Esophagus muscularis mucosa (tissue), 4 donors: ENCODE data around the gene TPD52L2. TPM values are rescaled to one million over a fixed set of nuclear protein-coding genes. Genes with fewer than 3 reads are reported as not detected.

ENCODE experiments used
- DNase-seq: peaks from one replicate; pipeline ENCODE4 v3.0.0-alpha.2; 2017; ENCODE audit errors: extremely low spot score
- H3K27ac ChIP-seq, 4 donors: fragments of 200-600 bp; sonication (generic); replicated peaks in 1 of 4; 1 replicate in 3 of 4; 2 replicates in 1 of 4; pipeline ENCODE4 v1.5.1; 2016 to 2019; ENCODE audit warnings: mild to moderate bottlenecking in 1 of 4
- H3K27me3 ChIP-seq, 4 donors: fragments of 200-600 bp; sonication (generic); one replicate each; pipeline versions ENCODE4 v1.5.1 to v1.6.0; 2016 to 2019
- H3K36me3 ChIP-seq, 4 donors: fragments of 200-600 bp; sonication (generic); one replicate each; pipeline ENCODE4 v1.5.1; 2016 to 2019
- H3K4me1 ChIP-seq, 4 donors: fragments of 200-600 bp; sonication (generic); one replicate each; pipeline ENCODE4 v1.5.1; 2016 to 2019
- H3K4me3 ChIP-seq, 4 donors: fragments of 200-600 bp; sonication (generic); 1 replicate in 2 of 4; 2 replicates in 2 of 4; pipeline ENCODE4 v1.5.1; 2016 to 2019; ENCODE audit warnings: mild to moderate bottlenecking in 4 of 4, moderate library complexity in 1 of 4
- H3K9me3 ChIP-seq, 4 donors: fragments of 200-600 bp; sonication (generic); 1 replicate in 3 of 4; 2 replicates in 1 of 4; pipeline ENCODE4 v1.5.1; 2016 to 2019
- EP300 ChIP-seq: sonication (generic); formaldehyde crosslinking; IDR thresholded peaks from one replicate; pipeline ENCODE4 v1.6.1; 2017; ENCODE audit warnings: antibody characterized with exemption
- POLR2A ChIP-seq: fragments of 450-650 bp; IDR thresholded peaks from one replicate; pipeline ENCODE4 v1.6.1; 2017; ENCODE audit warnings: antibody characterized with exemption, moderate library complexity, mild to moderate bottlenecking, low read depth
- POLR2AphosphoS5 ChIP-seq, 2 donors: sonication (generic); formaldehyde crosslinking; IDR thresholded peaks; one replicate each; pipeline ENCODE4 v1.6.1; 2017; ENCODE audit warnings: antibody characterized with exemption in 2 of 2
- WGBS: methylation state at CpG from one replicate; pipeline ENCODE4 v1.1.5; 2018; 5-methylcytosine and 5-hydroxymethylcytosine counted together
- intact Hi-C: fragments of 100-400 bp; cut with DNase I; formaldehyde crosslinking; loops from one replicate; pipeline ENCODE4 v1.15.1; 2023
- total RNA-seq, 4 donors: library from RNA; depleted of rRNA; stranded (reverse); fragments of >200 nt; gene quantifications; one replicate each; pipeline versions ENCODE4 v1.1.0 to v1.2.1, GENCODE V29; 2016
- TF ChIP-seq, protein P1 (sequence below), 3 experiments: fragments of 200-600 bp in 2 of 3; fragments of 450-650 bp in 1 of 3; sonication (generic) in 2 of 3; IDR thresholded peaks; one replicate each; pipeline ENCODE4 v1.5.1; 2017 to 2019; ENCODE audit warnings: antibody characterized with exemption in 3 of 3, mild to moderate bottlenecking in 2 of 3, moderate library complexity in 1 of 3

The TPD52L2 gene
- total RNA-seq, 4 donors from 2014 or later = 110 to 162 (median 134) TPM

DNA sequence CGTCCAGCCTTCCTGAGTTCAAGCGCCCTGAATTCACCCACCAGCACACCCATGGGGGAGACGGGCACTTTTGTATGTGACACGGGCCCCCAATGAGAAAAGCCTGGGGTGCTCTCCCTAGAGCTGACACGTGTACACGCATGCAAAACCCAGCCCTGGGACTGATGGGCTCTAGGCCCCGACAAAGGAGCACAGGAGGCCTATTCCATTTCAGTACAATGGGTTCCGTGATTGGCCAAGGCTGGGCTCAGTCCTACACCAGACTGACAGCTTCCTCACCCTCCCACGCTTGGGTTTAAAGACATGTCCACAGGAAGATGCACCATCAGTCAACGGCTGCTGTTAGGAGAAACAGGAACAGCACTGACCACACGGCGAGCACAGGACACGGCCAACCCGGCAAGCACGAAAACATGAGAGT lies 42.8 kb upstream of the TPD52L2 start:
- intact Hi-C loops = no loop called here
- Histone ChIP-seq H3K36me3 (peaks cover 0 to 3% (median 0%) of the 10 kb centered on the region in 4 donors), H3K27me3 (peaks cover 0 to 11% (median 0%) of the 10 kb centered on the region in 4 donors), H3K4me1 (peaks cover 5 to 31% (median 11%) of the 10 kb centered on the region in 4 donors), H3K9me3 (no peaks in the 10 kb centered on the region), H3K27ac (no peak overlapping the region), H3K4me3 (no peak overlapping the region)
- no peak for DNase-seq
- TF ChIP-seq POLR2A (no peak), EP300 (no peak), POLR2AphosphoS5 (IDR thresholded peaks at IDR 0.05) (no peak)
- TF ChIP-seq, protein P1, sequence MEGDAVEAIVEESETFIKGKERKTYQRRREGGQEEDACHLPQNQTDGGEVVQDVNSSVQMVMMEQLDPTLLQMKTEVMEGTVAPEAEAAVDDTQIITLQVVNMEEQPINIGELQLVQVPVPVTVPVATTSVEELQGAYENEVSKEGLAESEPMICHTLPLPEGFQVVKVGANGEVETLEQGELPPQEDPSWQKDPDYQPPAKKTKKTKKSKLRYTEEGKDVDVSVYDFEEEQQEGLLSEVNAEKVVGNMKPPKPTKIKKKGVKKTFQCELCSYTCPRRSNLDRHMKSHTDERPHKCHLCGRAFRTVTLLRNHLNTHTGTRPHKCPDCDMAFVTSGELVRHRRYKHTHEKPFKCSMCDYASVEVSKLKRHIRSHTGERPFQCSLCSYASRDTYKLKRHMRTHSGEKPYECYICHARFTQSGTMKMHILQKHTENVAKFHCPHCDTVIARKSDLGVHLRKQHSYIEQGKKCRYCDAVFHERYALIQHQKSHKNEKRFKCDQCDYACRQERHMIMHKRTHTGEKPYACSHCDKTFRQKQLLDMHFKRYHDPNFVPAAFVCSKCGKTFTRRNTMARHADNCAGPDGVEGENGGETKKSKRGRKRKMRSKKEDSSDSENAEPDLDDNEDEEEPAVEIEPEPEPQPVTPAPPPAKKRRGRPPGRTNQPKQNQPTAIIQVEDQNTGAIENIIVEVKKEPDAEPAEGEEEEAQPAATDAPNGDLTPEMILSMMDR (IDR thresholded peaks at IDR 0.05) = no peak
- 77% methylated on average over 14 of the region's 15 CpGs for WGBS

DNA sequence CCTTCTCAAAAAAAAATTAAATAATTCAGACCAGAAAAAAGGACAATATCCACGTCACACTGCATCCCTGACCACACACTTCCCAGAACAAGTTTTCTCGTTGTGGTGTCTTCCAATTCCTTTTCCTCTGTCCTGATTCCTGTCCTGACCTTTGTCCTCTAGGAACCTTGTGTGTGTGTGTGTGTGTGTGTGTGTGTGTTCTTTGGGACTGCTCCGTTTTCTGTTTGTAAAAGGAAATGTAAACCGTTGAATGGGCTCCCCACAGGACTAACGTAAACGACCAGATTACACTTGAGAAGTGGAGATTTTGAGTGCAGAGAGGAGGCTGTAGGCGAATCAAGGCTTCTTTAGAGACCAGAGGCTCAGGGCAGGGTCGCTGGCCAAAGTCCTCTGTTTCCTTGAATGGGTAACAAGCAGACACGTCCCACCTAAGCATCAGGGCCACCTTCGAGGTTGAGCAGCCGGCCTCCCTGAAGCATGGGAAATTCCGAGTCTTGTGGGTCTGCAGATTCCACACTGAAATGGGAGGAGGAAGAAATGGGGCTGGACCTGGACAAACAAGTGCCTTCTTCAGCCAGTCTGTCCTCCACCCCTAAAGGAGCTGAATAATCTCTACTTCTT lies 41.3 kb upstream of the TPD52L2 start:
- Histone ChIP-seq H3K36me3 (peaks cover 0 to 3% (median 0%) of the 10 kb centered on the region in 4 donors), H3K9me3 (no peaks in the 10 kb centered on the region), H3K27ac (no peak overlapping the region), H3K27me3 (peaks cover 0 to 15% (median 0%) of the 10 kb centered on the region in 4 donors), H3K4me3 (no peak overlapping the region), H3K4me1 (peaks cover 7 to 33% (median 21%) of the 10 kb centered on the region in 4 donors)
- TF ChIP-seq POLR2AphosphoS5 (IDR thresholded peaks at IDR 0.05) (no peak), EP300 (no peak), POLR2A (no peak)
- TF ChIP-seq, protein P1 (IDR thresholded peaks at IDR 0.05) = no peak
- no peak for DNase-seq
- intact Hi-C loops = no loop called here
- WGBS = 77% methylated on average over 12 of the region's 12 CpGs

DNA sequence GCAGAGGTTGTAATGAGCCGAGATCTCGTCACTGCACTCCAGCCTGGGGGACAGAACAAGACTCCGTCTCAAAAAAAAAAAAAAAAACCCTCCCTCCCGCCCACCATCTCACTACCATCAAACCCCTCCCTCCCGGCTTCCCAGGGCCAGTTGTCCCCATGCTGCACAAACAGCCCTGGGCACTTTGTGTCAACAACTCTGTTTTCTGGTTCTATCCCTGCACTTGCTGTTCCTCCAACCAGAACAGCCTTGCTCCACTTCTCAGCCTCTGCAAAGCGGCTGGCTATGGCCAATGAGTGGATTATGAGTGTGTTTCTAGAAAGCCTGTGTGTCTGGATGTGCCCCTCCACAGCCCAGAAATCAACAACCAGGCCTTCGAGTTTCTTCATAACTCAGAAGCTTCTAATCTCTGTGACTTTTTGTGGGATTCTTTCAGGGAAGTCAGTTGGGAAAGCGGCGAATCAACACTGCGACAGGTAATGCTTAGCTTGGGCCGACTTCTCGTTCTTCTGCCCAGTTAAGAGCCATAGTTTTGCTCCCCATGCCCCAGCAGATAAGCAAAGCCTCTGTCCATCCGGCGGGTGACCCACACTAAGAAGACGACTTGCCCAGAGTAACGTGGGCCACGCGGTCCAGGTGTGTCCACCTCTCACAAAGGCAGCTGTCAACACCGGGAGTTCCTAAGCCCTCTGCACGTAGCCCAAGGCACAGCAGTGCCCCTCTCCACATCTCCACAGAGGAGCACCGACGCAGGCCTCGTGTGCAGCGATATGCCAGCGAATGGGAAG lies 39.5 kb upstream of the TPD52L2 start:
- no peak for DNase-seq
- peaks cover 17 to 29% (median 26%) of the 10 kb centered on the region in 4 donors for H3K4me1 ChIP-seq
- peaks cover 0 to 31% (median 0%) of the 10 kb centered on the region in 4 donors for H3K27me3 ChIP-seq
- H3K9me3 ChIP-seq = no peaks in the 10 kb centered on the region
- H3K27ac ChIP-seq = no peak overlapping the region
- no peak for TF ChIP-seq POLR2AphosphoS5 (IDR thresholded peaks at IDR 0.05)
- 93% methylated on average over 25 of the region's 25 CpGs for WGBS
- H3K36me3 ChIP-seq = peaks cover 0 to 3% (median 0%) of the 10 kb centered on the region in 4 donors
- intact Hi-C loops = no loop called here
- no peak overlapping the region for H3K4me3 ChIP-seq

- Histone ChIP-seq H3K27me3 (peaks cover 0 to 36% (median 0%) of the 10 kb centered on the region in 4 donors), H3K27ac (no peak overlapping the region), H3K9me3 (no peaks in the 10 kb centered on the region), H3K36me3 (peaks cover 0 to 3% (median 0%) of the 10 kb centered on the region in 4 donors), H3K4me3 (no peak overlapping the region), H3K4me1 (peaks cover 21 to 33% (median 28%) of the 10 kb centered on the region in 4 donors)
- TF ChIP-seq, protein P1 (IDR thresholded peaks at IDR 0.05) = no peak
- no peak for TF ChIP-seq POLR2AphosphoS5 (IDR thresholded peaks at IDR 0.05)
- TF ChIP-seq POLR2A = no peak
- TF ChIP-seq EP300 = no peak
- 81% methylated on average over 10 of the region's 13 CpGs for WGBS
- no peak for DNase-seq
- intact Hi-C loops = no loop called here
Observed at GRCh38 chr20:63826753-63827152, 38.3 kb upstream of the TPD52L2 start.

DNA sequence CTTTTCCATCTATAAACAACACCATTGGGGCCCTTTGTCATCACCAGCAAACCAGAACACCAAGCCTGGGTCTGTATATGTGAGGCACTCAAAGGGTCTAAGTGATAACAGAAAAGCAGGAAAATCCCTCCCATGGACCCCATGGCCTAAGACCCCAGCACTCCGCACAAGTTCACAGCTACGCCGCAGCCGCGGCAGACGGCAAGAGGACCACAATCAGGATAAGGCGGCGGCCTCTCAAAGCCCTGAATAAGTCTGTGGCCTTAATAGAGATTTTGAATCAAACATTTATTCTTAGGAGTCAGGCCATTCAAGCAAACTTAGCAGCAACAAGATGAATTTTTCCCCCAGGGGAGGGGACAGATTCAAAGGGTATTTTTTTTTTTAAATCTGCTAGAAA lies 36.9 kb upstream of the TPD52L2 start:
- peaks cover 0 to 36% (median 0%) of the 10 kb centered on the region in 4 donors for H3K27me3 ChIP-seq
- peaks cover 24 to 47% (median 40%) of the 10 kb centered on the region in 4 donors for H3K4me1 ChIP-seq
- WGBS = 89% methylated on average over 8 of the region's 8 CpGs
- no peak for DNase-seq
- H3K9me3 ChIP-seq = no peaks in the 10 kb centered on the region
- intact Hi-C loops = no loop called here
- H3K27ac ChIP-seq = no peak overlapping the region
- TF ChIP-seq POLR2AphosphoS5 (IDR thresholded peaks at IDR 0.05) (no peak), EP300 (no peak), POLR2A (no peak)
- TF ChIP-seq, protein P1 (IDR thresholded peaks at IDR 0.05) = no peak
- H3K4me3 ChIP-seq = no peak overlapping the region
- H3K36me3 ChIP-seq = peaks cover 0 to 3% (median 0%) of the 10 kb centered on the region in 4 donors
